OCI-LY7 (cell line): ENCODE results near the gene ARHGAP26. TPM values are rescaled to one million over a fixed set of nuclear protein-coding genes. Genes with fewer than 3 reads are reported as not detected.

Experiments used
- BruUV-seq: library from RNA; stranded (reverse); fragments of 400-500 nt; replicated peaks from 2 replicates; lab custom pipeline; 2021; lab: Mats Ljungman, UMichigan
- CTCF ChIA-PET: fragments of 300-600 bp; sonication (Branson Sonifier 250); formaldehyde crosslinking; loops from one replicate; lab custom pipeline; 2022; ENCODE audit warnings: antibody characterized with exemption; ENCODE audit not compliant: unreplicated experiment; lab: Charles Lee
- POLR2A ChIA-PET: fragments of 300-600 bp; sonication (Branson Sonifier 250); formaldehyde crosslinking; loops from one replicate; lab custom pipeline; 2022; ENCODE audit warnings: antibody characterized with exemption; lab: Charles Lee
- DNase-seq: peaks from one replicate; pipeline ENCODE4 v3.0.0-alpha.2; 2015; ENCODE audit warnings: low spot score
- H2AFZ ChIP-seq: fragments of 200-600 bp; sonication (generic), shearing (Covaris generic); 2 replicates; pipeline ENCODE4 v1.6.1; 2014; ENCODE audit warnings: mild to moderate bottlenecking, antibody characterized with exemption, low read length, moderate library complexity
- H3K27ac ChIP-seq: fragments of 200-600 bp; sonication (generic); 2 replicates; pipeline ENCODE4 v1.5.1; 2014; ENCODE audit warnings: mixed run types, low read depth, mild to moderate bottlenecking, moderate library complexity, low read length, inconsistent platforms; ENCODE audit not compliant: poor library complexity, severe bottlenecking
- H3K36me3 ChIP-seq: fragments of 200-600 bp; sonication (generic); 2 replicates; pipeline ENCODE4 v1.6.1; 2014; ENCODE audit warnings: mild to moderate bottlenecking, antibody characterized with exemption, low read length, moderate library complexity, mixed read lengths; ENCODE audit not compliant: insufficient read depth
- H3K4me1 ChIP-seq: fragments of 200-600 bp; sonication (generic); 2 replicates; pipeline ENCODE4 v1.5.1; 2014; ENCODE audit warnings: mild to moderate bottlenecking, low read length; ENCODE audit not compliant: insufficient read depth, poor library complexity, severe bottlenecking
- H3K4me2 ChIP-seq: fragments of 200-600 bp; sonication (generic); 2 replicates; pipeline ENCODE4 v1.6.1; 2014; ENCODE audit warnings: mild to moderate bottlenecking, low read length
- H3K4me3 ChIP-seq: fragments of 200-600 bp; sonication (generic); 2 replicates; pipeline ENCODE4 v1.5.1; 2014; ENCODE audit warnings: mild to moderate bottlenecking, low read depth, low read length; ENCODE audit not compliant: poor library complexity, severe bottlenecking
- H3K79me2 ChIP-seq: fragments of 200-600 bp; sonication (generic); 2 replicates; pipeline ENCODE4 v1.6.1; 2016; ENCODE audit warnings: low read depth, mild to moderate bottlenecking, low read length, moderate library complexity, mixed read lengths; ENCODE audit not compliant: insufficient read depth
- H3K9me2 ChIP-seq: fragments of 200-600 bp; sonication (generic); 2 replicates; pipeline ENCODE4 v1.6.1; 2016; ENCODE audit warnings: mild to moderate bottlenecking, low read length, mixed read lengths; ENCODE audit not compliant: insufficient read depth
- H3K9me3 ChIP-seq: fragments of 200-600 bp; sonication (generic); 2 replicates; pipeline ENCODE4 v1.6.1; 2014; ENCODE audit warnings: mild to moderate bottlenecking, mixed run types, low read length, mixed read lengths
- H4K20me1 ChIP-seq: fragments of 200-600 bp; sonication (generic); 2 replicates; pipeline ENCODE4 v1.6.1; 2014; ENCODE audit warnings: mild to moderate bottlenecking, antibody characterized with exemption, low read length, moderate library complexity, mixed read lengths; ENCODE audit not compliant: insufficient read depth
- CTCF ChIP-seq: fragments of 200-600 bp; sonication (generic); conservative IDR thresholded peaks from 2 replicates; pipeline ENCODE4 v1.5.1; 2014; ENCODE audit warnings: mild to moderate bottlenecking, antibody characterized with exemption, low read length, moderate library complexity, mixed read lengths
- EZH2phosphoT487 ChIP-seq: fragments of 200-600 bp; sonication (generic); IDR thresholded peaks from 2 replicates; pipeline ENCODE4 v1.6.1; 2018; ENCODE audit warnings: low read depth, borderline replicate concordance, mild to moderate bottlenecking, mixed run types, antibody characterized with exemption, low read length, moderate library complexity, mixed read lengths
- intact Hi-C: fragments of 100-400 bp; cut with micrococcal nuclease; formaldehyde crosslinking; loops from one replicate; pipeline ENCODE4 v1.10.0; 2022; ENCODE audit not compliant: unreplicated experiment
- total RNA-seq, 2 experiments: library from RNA; depleted of rRNA in 1 of 2; stranded (reverse); fragments of >200 nt in 1 of 2; shearing (Covaris generic) in 1 of 2; gene quantifications; 2 replicates each; pipeline ENCODE4 v1.2.3, GENCODE V29; 2014 to 2022

The ARHGAP26 gene
- total RNA-seq, 2 experiments from 2014 or later: 7.0 to 19.1 TPM

GRCh38 chr5:142934051-142934762 lies 164.0 kb downstream of the ARHGAP26 start:
- no peak overlapping the region for H3K27ac ChIP-seq
- TF ChIP-seq EZH2phosphoT487: no peak
- no peak for TF ChIP-seq CTCF
- intact Hi-C loops: no loop called here
- no peak overlapping the region for H2AFZ ChIP-seq
- no peak overlapping the region for H3K4me2 ChIP-seq
- POLR2A ChIA-PET: no interaction called here
- H4K20me1 ChIP-seq: no peaks in the 10 kb centered on the region
- no peaks in the 10 kb centered on the region for H3K9me2 ChIP-seq
- H3K4me1 ChIP-seq: no peaks in the 10 kb centered on the region
- H3K79me2 ChIP-seq: no peaks in the 10 kb centered on the region
- no TSS peak for BruUV-seq
- no peaks in the 10 kb centered on the region for H3K9me3 ChIP-seq
- no peaks in the 10 kb centered on the region for H3K36me3 ChIP-seq
- H3K4me3 ChIP-seq: no peak overlapping the region
- CTCF ChIA-PET: no interaction called here
- DNase-seq: no peak

GRCh38 chr5:142935014-142935413 lies 164.8 kb downstream of the ARHGAP26 start:
- intact Hi-C loops: no loop called here
- no peak overlapping the region for H2AFZ ChIP-seq
- H3K9me2 ChIP-seq: no peaks in the 10 kb centered on the region
- ChIA-PET POLR2A (interaction anchor here (0.8 kb wide), 1 partner anchor 55 kb away, joined by 3 read pairs; no protein-coding TSS in a partner anchor), CTCF (no interaction called here)
- H3K4me1 ChIP-seq: no peaks in the 10 kb centered on the region
- no peak overlapping the region for H3K4me3 ChIP-seq
- BruUV-seq: no TSS peak
- H3K4me2 ChIP-seq: no peak overlapping the region
- no peaks in the 10 kb centered on the region for H3K79me2 ChIP-seq
- no peaks in the 10 kb centered on the region for H4K20me1 ChIP-seq
- no peaks in the 10 kb centered on the region for H3K36me3 ChIP-seq
- no peak for DNase-seq
- no peak overlapping the region for H3K27ac ChIP-seq
- no peaks in the 10 kb centered on the region for H3K9me3 ChIP-seq
- no peak for TF ChIP-seq CTCF
- no peak for TF ChIP-seq EZH2phosphoT487

GRCh38 chr5:142937374-142937773 lies 167.2 kb downstream of the ARHGAP26 start:
- TF ChIP-seq EZH2phosphoT487: no peak
- no peak for TF ChIP-seq CTCF
- no peaks in the 10 kb centered on the region for H3K36me3 ChIP-seq
- H4K20me1 ChIP-seq: no peaks in the 10 kb centered on the region
- no peak for DNase-seq
- intact Hi-C loops: no loop called here
- ChIA-PET CTCF (no interaction called here), POLR2A (interaction anchor here (0.8 to 1.3 kb wide), 2 partner anchors 9 to 21 kb away, joined by 3 read pairs; no protein-coding TSS in a partner anchor)
- no peak overlapping the region for H3K4me2 ChIP-seq
- H3K9me2 ChIP-seq: no peaks in the 10 kb centered on the region
- no peaks in the 10 kb centered on the region for H3K9me3 ChIP-seq
- no peak overlapping the region for H2AFZ ChIP-seq
- no peak overlapping the region for H3K27ac ChIP-seq
- H3K4me3 ChIP-seq: no peak overlapping the region
- no TSS peak for BruUV-seq
- H3K79me2 ChIP-seq: no peaks in the 10 kb centered on the region
- no peaks in the 10 kb centered on the region for H3K4me1 ChIP-seq
